Islet precursor cell (in vitro differentiated cells): ENCODE results near the gene FRMD5.
"Not testable (repeated sequence)": the region's sequence is repeated elsewhere in the genome, so short reads cannot be mapped to it uniquely, and the experiment has no call there.

Experiments
- DNase-seq: peaks from one replicate; pipeline ENCODE4 v3.0.0-alpha.2; 2018

Gene FRMD5

GRCh38 chr15:43879386-43880355 lies 315.4 kb downstream of the FRMD5 start:
- DNase-seq, result peak; percentile 72

- no peak for DNase-seq
Measured at GRCh38 chr15:43878446-43878845, 316.6 kb downstream of the FRMD5 start.

DNA sequence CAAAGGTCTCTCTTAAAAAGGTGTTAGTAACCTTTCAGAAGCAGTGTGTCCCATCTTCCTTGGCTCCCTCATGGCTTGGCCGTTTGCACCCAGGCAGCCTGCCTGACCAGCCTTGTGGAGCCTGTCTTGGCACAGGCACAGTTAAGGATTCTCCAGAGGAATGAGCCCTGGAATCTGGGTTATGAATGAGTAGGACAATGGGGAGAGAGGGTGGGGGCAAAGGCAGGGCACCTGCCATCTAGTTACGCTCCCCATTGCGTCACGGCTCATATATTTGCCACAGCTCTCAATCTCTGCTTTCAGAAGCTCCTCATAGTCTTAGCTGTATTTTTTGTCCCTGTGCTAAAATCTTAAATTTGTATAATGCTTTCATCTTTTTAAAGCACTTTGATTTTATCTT lies 317.7 kb downstream of the FRMD5 start:
- DNase-seq, result no peak

- no peak for DNase-seq
Measured at GRCh38 chr15:43876872-43877271, 318.2 kb downstream of the FRMD5 start.

GRCh38 chr15:43873651-43874050 lies 321.4 kb downstream of the FRMD5 start:
- DNase-seq, result no peak

DNA sequence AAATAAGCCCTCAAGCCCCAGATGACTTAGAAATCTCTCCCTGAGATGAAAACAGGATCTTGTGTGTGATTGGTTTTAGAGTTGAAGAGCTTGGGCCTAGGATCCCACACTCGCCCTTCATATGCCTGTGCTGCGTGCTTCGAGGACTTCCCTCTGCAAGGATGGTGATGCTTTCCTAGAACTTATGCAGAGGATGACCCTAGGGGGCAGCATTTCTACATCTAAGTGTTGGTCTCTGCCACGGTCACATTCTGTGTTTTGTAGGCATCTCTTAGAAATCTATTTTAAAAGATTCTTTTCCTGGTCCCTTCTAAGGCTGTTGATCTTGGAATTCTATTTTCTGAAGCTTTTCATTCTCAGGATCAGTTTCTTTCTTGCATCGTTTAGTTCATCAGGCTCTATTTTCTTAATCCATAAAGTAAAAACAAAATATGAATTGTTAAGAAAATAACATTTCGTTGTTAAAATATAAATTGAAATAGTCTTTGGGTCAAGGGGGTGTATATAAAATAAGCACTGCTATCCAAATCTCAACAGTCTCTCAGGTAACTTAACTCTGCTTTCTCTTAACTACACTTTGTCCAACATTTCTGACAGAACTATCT lies 322.6 kb downstream of the FRMD5 start:
- DNase-seq, result peak; percentile 74

- no peak for DNase-seq
Measured at GRCh38 chr15:43871835-43872234, 323.2 kb downstream of the FRMD5 start.

- no peak for DNase-seq
Measured at GRCh38 chr15:43868406-43868805, 326.7 kb downstream of the FRMD5 start.

- DNase-seq, result no peak
Measured at GRCh38 chr15:43867096-43867495, 328.0 kb downstream of the FRMD5 start.

DNA sequence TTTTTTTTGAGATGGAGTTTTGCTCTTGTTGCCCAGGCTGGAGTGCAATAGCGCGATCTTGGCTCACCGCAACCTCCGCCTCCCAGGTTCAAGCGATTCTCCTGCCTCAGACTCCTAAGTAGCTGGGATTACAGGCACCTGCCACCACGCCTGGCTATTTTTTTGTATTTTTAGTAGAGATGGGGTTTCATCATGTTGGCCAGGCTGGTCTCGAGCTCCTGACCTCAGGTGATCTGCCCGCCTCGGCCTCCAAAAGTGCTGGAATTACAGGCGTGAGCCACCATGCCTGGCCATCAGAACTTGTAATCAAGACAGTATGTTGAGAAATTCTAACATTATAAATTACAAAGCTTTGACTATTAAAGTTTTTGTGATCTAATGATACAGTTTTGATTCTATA lies 328.4 kb downstream of the FRMD5 start:
- DNase-seq, result not testable (repeated sequence)

GRCh38 chr15:43859546-43859945 lies 335.5 kb downstream of the FRMD5 start:
- DNase-seq, result no peak

- no peak for DNase-seq
Measured at GRCh38 chr15:43854801-43855200, 340.3 kb downstream of the FRMD5 start.

DNA sequence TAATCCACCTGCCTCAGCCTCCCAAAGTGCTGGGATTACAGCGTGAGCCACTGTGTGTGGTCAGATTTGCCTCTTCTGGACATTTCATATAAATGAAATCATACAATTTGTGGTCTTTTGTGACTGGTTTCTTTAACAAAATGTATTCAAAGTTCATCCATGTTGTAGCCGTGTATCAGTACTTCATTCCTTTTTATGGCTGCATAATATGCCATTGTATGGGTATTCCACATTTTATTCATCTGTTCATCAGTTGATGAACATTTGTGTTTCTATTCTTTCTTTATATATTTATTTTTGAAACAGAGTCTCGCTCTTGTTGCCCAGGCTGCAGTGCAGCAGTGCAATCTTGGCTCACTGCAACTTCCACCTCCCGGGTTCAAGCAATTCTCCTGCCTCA lies 342.5 kb downstream of the FRMD5 start:
- DNase-seq, result no peak

- DNase-seq, result no peak
Measured at GRCh38 chr15:43851251-43851650, 343.8 kb downstream of the FRMD5 start.

- no peak for DNase-seq
Measured at GRCh38 chr15:43845421-43845820, 349.6 kb downstream of the FRMD5 start.

DNA sequence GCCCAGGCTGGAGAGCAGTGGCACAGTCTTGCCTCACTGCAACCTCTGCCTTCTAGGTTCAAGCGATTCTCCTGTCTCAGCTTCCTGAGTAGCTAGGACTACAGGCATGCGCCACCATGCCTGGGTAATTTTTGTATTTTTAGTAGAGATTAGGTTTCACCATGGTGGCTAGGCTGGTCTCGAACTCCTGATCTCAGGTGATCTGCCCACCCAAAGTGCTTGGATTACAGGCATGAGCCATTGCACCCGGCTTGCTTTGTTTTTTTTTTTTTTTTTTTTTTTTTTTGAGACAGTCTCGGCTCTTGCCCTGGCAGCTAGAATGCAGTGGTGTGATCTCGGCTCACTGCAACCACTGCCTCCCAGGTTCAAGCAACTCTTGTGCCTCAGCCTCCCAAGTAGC lies 362.6 kb downstream of the FRMD5 start:
- DNase-seq, result not testable (repeated sequence)

DNA sequence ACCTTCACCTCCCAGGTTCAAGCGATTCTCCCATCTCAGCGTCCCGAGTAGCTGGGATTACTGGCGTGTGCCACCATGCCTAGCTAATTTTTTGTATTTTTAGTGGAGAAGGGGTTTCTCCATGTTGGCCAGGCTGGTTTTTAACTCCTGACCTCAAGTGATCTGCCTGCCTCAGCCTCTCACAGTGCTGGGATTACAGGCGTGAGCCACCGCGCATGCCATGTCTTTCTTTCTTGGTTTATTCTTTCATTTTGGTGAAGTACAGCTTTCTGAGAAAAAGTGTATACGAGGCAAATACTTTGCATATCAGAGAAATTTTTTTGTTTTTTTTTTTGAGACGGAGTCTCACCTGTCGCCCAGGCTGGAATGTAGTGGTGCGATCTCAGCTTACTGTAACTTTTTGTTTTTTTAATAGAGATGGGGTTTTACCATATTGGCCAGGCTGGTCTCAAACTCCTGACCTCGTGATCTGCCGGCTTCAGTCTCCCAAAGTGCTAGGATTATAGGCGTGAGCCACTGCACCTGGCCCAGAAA lies 363.5 kb downstream of the FRMD5 start:
- DNase-seq, result not testable (repeated sequence)

GRCh38 chr15:43830691-43831275 lies 364.3 kb downstream of the FRMD5 start:
- DNase-seq, result not testable (repeated sequence)

GRCh38 chr15:43829951-43830540 lies 365.0 kb downstream of the FRMD5 start:
- not testable (repeated sequence) for DNase-seq

DNA sequence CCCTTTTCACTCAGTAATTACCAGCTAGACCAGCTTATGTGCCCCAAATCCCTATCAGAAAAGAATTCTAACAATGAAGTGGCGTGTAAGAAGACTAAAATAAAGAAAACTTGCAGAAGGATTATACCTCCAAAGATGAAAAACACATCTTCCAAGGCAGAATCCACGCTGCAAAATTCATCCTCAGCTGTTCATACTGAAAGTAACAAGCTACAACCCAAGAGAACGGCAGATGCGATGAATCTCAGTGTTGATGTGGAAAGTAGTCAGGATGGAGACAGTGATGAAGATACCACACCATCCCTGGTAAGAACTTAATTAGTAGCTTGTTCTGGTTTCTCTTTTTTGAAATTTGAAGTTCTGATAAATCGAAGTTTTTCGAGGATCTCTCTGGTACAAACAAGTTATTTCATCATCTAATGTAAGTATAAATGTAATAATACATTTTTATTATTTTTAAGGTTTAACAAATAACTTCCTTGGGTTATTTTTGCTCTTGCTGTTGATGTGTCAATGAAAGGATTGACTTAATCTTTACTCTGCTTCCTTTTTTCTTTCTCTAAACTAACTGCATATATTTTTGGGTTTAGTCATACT lies 366.9 kb downstream of the FRMD5 start:
- DNase-seq, result no peak

DNA sequence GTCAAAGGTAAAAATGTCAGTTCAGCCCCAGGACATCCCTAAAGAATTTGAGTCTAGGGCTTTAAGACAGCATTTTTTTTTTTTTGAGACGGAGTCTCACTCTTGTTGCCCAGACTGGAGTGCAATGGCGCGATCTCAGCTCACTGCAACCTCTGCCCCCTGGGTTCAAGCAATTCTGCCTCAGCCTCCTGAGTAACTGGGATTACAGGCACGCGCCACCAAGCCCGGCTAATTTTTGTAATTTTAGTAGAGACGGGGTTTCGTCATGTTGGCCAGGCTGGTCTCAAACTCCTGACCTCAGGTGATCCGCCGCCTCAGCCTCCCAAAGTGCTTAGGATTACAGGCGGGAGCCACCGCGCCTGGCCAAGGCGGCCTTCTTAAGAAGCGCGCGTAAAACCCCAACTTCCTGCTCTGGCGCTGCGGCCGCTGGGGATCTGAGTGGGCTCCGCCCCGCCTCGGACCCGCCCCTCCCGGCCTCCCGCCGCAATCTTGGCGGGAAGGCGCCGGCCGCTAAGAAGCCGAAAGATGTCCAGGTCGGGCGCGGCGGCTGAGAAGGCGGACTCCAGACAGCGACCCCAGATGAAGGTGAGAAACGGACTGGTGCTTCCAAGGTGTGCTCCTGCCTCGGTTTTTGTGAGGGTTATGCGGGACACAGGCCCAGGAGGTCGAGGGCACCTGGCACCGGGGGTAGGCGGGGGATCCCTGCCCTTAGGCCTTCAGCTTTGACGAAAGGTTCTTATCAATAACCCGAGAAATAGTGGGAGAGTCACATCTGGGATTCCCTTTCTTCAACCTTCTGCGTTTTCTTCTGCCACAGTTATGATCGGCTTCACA lies 368.3 kb downstream of the FRMD5 start, which contains the start of gene WDR76:
WDR76 (plus strand) TSS at position 495 of the 834 bp plus-strand sequence; CDS start at position 526, 31 bp downstream.
- peak; percentile 88 for DNase-seq
